ENCODE measurements around the gene ONECUT1. TPM values are rescaled to one million over a fixed set of nuclear protein-coding genes. Genes with fewer than 3 reads are reported as not detected.

ONECUT1 gene
- total RNA-seq, 1 donor from 2014 or later: not detected

DNA sequence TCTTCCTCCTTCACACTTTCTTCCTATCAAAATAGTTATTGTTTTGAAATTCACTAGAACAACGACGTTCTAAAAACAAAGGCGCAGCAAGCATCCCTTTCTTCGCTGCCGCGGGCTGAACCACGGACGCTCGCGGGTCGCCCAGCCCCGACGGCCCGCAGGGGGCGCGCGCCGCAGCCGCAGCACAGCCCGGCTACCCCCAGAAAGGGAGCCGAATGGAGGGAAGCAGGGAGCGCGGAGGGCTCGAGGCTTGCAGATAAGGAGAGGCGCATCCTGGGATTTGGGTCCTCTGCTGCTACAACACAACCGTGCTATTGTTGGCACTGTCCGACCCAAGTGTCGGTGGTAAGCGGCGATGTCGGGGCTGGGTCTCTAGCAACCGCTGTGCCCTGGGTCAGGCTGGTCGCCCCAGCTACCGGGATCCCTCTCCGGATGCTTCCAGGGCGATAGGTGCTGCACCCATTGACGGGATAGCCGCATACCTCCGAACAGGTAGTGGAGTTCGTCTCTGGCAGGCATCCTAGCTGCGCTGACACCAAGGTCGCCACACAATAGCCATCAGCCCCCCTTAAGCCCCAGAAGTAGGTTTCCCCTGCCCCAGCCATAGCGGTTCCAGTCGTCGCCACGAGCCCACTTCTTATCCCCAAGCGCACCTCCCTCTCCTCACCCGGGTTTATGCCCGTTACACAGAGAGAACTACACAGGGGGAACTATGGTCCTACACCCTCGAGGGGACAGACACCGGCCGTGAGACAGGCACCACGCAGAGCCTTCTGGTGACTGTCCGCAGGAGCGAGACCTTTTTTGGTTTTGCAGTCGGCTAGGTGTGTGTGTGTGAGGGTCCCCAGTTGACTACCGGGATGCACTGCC, 6.0 kb downstream of the ONECUT1 start:
- DNase-seq (ENCODE audit: extremely low read depth, low read depth, low spot score): no peak

DNA sequence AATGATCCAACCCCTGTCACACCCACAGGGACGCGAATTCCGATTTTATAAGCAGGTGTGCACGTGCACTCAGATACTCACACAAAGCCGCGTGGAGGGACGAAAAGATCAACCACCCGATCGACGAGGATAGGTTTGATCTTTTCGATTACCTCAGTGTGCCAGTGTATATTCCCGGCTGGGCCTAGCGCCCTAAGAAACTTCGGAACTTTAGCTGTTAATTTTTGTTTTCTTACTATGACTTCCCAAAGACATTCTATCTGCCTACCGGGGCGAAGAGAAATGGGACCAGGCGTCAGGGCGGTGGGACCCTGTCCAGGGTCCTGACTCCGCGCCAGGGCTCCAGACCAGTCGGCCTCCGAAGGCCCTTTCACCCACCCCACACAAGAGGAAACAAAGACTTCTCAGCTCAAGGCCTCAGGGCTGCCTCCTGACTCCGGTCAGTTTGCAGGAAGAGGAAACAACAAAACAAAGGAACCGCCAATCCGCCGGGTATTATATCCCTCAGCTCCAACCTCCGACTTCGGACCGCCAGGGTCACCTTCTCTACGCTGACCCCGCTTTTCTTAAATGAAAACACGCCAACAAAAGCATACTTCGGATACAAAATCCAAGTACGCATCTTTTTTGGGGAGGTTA, 6.8 kb downstream of the ONECUT1 start:
- DNase-seq (ENCODE audit: extremely low read depth, low read depth, low spot score): no peak

DNA sequence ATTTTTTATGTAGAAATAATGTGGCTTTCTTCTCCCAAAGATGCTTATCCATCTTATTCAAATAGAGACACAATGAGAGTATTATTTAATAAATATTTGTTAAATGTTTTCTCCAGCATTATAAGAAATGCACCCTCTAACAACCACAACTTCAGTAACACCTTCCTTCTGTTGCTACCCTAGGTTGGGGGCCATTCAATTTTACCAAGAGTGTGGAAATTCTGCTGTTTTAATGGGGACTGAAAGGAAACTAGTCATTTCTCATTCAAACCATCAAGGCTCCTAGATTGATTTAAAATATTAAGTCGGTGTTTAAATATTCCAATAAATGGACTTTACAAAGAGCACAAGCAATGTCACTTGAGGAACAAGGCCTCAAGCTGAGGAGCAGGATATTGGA, 7.6 kb downstream of the ONECUT1 start:
- DNase-seq (ENCODE audit: extremely low read depth, low read depth, low spot score): no peak

DNA sequence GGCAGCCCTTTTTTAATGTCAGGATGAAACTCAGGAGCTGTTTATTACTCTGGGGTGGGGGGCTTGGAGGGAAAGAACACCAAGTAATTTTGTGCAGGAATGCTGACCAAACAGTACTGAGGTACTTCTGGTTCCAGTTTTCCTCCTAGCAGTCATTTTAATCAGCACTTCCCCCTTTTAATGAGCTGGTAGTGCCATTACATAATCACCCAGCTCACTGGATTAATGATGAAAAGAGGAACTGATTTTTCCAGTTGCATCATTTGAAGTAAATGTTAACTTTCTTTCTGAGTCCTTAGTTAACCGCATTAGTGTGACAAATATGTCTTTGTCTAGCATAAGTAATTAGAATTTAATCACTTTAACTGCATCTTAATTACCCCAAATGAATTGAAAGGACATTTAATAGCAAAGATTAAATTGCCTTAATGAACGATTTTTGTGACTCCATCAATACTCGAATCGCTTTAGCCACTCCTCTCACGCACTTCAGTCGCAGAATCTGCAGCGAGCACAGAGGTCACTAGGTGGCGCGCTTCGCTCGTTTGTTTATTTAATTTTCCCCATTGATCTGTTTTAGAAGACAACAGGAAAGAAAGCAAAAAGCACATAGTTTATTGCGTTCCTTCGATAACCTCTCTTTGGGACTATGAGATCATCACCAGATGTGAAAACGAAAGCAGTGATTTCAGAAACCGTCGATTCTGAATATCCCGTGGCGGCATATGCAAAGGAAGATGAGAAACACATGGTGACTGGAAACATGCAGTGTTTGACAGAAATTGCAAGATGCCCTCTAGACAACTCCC, 9.8 kb downstream of the ONECUT1 start:
- DNase-seq (ENCODE audit: extremely low read depth, low read depth, low spot score): peak; percentile 18

DNA sequence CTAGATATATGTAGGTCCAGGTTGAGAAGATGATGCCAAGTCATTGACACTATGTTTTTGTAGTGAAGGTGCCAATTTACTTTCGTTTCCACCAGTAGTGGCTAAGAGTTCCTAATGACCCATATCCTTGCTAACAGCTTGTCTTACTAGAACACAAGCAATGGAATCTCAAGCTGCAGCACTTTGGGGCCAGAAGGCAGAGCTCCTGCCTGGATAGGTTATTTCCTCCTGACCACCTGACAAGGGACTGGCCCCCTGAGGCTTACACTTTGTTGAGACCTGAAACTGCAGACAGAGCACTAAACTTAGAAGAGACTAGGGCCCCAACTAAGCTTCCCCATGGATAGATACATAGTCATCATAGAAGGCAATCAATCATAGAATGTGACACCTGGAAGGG, 11.7 kb downstream of the ONECUT1 start:
- no peak for DNase-seq (ENCODE audit: extremely low read depth, low read depth, low spot score)

DNA sequence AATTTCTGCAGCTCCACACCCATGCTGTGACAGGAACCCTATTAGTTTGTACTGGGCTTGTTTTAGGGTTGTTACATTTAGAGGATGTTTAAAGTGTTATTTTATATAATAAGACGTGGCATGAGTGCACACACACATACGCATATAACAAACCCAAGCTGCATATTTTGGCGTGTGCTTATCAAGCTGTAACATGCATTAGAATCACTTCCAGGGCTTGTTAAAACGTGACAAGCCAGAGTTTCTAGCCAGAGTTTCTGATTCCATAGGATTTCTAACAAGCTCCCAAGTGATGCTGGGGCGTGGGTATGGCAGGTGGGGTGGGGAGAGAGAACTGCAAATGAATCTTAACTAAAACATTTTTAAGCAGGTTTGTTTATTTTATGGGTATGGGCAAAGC, 17.4 kb downstream of the ONECUT1 start:
- no peak for DNase-seq (ENCODE audit: extremely low read depth, low read depth, low spot score)

DNA sequence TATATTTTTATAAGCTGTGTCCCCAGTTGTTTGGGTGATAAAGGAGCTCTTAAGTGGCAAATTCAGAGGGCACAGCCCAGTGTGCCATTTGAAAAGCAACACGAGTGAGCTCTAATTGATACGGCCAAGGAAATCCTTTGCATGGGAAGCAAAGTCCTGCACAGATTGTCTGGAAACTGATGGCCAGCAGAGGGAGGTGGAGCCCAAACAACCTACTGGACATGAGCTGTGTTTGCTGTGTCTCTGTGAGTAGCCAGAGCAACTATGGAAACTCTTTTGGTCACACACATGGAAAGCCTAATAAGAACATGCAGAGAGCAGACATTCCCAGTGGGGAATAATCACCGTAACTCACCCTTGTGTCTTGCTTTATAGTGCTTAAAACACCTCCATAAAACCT, 24.4 kb downstream of the ONECUT1 start:
- no peak for DNase-seq (ENCODE audit: extremely low read depth, low read depth, low spot score)

DNA sequence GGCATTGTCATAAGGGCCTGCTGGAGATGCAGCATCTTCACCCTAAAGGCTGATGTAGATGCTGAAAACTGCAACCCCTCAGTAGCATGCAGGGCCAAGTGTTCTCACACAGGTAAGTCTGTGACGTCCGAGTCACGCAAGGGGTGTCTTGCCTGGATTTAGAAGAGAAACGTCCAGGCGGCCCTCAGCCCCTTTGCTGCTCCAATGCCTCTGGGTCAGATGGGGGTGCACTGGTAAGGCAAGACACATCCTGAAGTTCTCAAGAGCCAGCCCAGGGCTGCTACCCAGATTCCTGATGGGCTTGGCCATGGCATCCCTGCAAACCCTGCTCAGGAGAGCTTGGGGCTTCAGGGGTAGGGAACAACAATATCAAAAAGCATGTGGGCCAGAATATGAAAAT, 25.4 kb downstream of the ONECUT1 start:
- DNase-seq (ENCODE audit: extremely low read depth, low read depth, low spot score): no peak

DNA sequence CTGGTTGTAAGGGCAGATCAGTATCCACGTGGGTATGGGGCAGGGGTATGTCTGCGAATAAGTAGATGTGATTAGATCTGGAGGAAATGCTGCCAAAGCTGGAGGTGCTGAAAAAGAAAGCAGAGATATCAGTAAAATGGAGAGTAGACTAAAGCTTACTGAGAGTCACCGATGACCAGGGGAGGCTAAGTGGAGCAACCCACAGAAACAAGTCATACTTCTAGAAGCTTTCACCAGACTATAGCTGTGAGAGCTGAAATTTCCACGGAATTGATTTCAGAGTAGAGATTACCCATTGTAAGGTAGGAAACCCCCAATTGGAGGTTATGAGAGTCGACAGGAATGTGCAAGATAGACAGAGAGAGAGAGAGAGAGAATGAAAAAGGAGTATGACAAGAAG, 27.5 kb downstream of the ONECUT1 start:
- DNase-seq (ENCODE audit: extremely low read depth, low read depth, low spot score): no peak

DNA sequence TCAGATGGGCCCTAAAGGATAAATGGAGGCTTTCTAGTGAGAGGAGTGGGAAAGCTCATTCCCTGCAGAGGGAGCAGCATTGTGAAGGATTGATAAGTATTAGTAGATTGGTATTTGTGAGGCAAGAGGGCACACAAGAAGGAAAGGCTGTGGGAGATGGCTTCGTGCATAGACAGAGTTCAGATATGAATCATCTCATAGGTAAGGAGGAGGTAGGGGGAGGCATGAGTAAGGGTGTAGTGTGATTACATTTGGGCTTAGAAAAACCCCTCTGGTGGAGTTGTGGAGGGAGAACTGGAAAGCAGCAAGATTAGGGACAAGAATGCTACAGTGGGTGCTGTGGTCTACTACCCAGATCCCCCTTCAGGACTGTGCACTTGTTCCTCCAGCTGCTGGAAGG, 29.6 kb downstream of the ONECUT1 start:
- DNase-seq (ENCODE audit: extremely low read depth, low read depth, low spot score): no peak

DNA sequence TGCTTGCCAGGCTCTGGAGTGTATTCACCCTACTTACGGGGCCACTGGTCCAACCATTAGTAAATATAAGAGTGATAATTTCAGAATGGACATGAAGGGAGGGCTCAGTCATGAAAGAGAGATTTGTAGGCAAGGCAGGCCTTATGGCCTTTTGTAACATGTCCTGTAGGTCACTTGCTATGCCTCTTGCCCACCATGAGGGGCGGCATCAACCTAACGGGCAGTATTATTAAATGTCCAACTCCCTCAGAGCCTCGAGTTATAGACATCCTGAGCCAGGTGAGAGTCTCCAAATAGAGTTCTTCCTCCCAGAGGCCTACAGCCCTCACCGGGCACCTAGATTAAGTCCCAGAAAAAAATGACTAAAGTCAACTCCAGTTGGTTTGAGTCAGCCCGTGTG, 30.2 kb downstream of the ONECUT1 start:
- no peak for DNase-seq (ENCODE audit: extremely low read depth, low read depth, low spot score)

DNA sequence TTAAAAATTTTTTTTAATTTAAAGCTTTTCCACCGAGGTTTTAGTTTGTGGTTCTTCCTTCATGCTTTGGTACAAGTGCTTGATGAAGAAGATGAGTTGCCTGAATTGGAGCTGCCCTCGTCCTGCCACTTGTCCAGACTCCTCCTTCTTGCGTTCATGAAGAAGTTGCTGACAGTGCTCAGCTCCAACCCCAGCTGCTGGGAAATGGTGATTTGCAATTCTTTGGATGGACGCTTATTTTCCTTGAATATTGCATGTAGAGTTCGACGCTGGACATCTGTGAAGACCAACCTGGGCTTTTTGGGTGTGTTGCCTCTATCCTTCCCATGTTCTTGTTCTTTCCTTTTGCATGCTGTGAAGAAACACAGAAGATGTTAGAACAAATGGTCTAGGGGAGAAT, 32.6 kb downstream of the ONECUT1 start:
- no peak for DNase-seq (ENCODE audit: extremely low read depth, low read depth, low spot score)

DNA sequence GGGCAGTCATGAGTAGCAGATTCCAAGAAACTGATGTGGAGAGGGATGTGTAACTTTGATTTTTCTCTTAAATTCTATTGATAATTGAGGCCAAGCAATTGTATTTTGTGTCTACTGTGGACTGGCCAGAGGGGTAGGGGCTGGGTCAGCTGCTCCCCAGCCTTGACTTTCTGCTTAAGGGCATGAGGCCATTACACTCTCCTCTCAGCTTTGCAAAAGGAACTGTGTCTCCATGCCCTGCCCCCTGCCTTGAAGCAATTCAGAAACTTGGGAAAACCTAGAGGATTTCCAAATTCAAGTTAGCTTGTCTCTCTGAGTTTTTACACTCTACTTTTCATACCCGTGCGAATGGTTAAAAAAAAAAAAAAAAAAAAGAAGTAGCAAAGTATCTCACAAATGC, 38.6 kb downstream of the ONECUT1 start:
- DNase-seq (ENCODE audit: extremely low read depth, low read depth, low spot score): no peak

DNA sequence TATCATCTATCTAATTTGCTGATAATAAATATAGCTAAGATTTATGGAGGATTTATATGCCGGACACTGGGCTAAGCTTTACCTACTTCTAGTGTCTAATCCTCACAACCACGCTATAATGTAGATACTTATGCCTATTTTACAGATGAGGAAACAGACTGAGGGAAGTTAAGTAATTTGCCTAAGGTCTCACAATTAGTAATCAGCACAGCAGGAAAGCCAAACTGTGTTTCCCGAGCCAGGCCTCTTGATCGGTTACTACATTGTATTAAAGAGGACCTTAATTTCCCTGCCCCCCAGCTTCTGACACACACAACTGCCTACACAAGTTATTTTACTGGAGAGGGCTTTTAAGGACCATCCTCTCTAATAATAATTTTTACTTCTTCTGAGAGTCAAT, 40.9 kb downstream of the ONECUT1 start:
- DNase-seq (ENCODE audit: extremely low read depth, low read depth, low spot score): no peak

DNA sequence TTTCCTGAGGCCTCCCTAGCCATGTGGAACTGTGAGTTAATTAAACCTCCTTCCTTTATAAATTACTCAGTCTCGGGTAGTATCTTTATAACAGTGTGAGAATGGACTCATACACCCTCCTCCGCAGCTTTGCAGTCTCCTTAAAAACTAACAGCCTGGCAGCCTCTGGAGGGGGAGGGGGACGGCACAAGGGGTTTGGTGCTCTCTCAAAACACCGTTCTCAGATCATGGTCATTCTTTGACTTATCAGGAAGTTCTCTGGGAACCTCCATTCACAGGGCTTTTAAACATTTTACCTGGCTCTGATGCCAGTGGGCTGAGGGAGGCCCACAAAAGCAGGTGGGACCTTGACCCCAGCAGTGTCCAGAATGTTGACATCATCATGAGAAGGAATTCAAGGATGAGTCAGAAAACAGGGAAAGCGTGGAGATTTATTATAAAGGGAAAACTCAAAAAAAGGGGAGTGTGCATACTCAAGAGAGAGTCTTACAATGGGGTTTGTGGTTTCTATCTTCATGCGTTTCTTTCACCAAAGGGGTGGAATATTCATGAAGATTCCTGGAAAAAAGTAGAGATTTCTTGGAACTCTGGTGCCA, 43.9 kb downstream of the ONECUT1 start:
- no peak for DNase-seq (ENCODE audit: extremely low read depth, low read depth, low spot score)

DNA sequence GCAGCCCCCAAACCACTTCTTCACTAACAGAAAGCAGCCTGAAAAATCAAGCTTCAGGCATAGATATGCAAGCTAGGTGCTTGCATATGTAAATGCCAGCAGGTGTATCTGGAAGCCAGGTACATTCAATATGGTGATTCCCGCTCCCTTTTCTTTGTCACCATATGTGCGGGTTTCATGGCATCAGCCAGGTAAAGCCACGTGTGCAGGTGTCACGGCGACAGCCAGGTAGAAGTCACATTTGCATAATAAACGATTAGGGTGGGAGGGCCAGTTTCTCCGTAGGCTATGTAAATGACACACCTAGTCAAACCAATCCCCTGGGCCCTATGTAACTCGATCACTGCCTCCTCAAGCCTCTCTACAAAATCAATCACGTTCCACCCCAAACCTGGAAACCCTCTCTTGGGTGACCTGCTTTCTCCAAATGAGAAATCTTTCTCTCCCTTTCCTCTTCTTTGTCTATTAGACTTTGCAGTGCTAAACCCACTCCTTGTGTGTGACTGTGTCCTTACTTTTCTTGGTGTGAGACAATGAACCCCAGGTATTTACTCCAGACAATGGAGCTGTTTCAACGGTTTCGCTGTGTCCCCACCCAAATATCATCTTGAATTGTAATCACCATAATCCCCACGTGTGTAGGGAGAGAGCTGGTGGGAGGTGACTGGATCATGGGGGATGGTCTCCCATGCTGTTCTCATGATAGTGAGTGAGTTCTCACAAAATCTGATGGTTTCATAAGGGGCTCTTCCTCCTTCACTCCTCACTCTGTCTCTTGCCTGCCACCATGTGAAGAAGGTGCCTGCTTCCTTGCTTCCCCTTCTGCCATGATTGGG, 44.6 kb downstream of the ONECUT1 start:
- no peak for DNase-seq (ENCODE audit: extremely low read depth, low read depth, low spot score)

DNA sequence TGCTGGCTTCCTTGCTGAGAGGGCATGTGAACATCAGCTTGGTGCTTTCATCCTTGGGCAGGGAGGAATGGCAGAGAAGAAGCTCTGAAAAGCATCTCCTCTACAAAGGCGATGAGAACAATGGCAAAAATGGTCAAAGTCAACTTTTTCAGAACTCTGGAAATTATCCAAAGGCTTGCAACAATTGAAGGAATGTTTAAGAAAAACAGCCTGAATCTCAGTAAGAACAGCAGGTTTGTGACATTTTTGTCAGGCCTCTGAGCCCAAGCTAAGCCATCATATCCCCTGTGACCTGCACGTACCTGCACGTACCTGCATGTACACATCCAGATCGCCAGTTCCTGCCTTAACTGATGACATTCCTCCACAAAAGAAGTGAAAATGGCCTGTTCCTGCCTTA, 51.8 kb downstream of the ONECUT1 start:
- no peak for DNase-seq (ENCODE audit: extremely low read depth, low read depth, low spot score)

DNA sequence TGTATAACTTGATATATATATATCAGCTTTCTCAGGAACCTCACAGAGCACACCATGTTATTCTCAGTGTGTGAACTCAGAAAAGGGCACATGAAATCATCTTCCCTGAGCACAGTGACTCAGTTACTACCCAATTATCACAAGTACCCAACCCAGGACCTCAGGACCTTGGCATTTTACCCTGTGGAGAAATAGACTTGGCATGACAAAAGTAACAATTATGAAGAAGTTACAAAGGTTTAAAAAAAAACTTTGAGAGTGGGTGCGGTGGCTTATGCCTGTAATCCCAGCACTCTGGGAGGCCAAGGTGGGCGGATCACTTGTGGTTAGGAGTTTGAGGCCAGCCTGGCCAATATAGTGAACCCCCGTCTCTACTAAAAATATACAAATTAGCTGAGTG, 52.4 kb downstream of the ONECUT1 start:
- no peak for DNase-seq (ENCODE audit: extremely low read depth, low read depth, low spot score)

DNA sequence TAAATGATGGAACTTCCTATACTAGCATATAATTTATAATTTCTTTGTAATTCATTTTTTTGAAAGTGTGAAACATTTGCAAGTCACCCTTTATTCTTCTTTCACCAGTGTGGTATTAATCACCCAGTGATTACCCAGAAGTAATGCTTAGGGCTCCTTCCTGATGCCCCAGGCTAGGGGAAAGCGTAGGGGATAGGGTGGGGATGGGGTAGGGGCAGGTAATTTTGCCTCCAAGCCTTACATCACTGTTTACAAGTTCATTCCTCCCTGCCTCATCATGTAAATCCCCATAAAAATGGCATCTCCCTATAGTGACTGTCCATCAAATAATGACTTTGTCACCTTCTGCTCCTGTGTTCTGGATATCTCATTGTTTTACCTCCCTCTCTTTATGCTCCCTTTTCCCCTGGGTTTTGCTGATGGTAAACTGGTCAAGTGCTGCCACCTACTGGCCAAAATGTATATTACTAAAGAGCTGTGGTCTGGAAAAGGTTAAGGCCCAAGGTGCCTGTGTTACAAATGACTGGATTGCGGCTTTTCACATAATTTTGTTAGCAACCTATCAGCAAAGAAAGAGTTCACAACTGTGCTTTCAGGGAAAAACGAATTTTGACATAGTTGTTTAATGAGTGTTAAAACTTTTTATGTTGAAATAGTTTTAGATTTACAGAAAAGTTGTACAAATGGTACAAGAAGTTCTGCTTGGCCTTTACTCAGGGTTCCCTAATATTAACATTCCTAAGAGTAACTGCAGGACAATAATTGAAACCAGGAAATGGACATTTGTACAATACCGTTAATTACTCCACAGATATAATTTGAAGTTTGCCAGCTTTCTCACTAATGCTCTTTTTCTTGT, 54.7 kb downstream of the ONECUT1 start:
- DNase-seq (ENCODE audit: extremely low read depth, low read depth, low spot score): peak; percentile 64
